Measurements from ENCODE around the gene FDCSP.
"Not testable (repeated sequence)": the region's sequence is repeated elsewhere in the genome, so short reads cannot be mapped to it uniquely, and the experiment has no call there.

FDCSP gene

GRCh38 chr4:70225824-70226223 is at the start of gene FDCSP:
FDCSP (plus strand) TSS chr4:70226124; CDS start chr4:70231195, 5,071 bp downstream.
- no peak for DNase-seq

- DNase-seq: no peak
Measured at GRCh38 chr4:70177090-70177489, 48.8 kb upstream of the FDCSP start.

- DNase-seq: no peak
Measured at GRCh38 chr4:70178075-70178660, 47.8 kb upstream of the FDCSP start.

DNA sequence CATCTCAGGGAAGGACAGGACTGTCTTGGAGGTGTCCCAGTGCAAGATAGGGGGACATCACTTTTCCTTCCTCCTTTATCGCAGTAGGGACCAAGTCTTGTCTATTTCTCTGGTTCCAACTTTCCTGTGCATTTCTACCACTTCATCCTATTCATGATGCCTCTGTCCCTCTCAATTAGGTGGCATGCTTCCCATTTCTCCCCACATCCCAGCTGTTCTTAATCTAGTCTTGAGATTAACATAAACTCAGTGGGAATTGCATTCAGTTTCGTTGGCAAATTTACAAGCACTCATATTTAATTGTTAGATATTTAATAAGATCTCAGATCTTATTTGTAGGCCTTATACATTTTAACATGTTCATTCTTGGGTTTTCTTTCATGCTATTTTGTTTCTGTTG is 46.1 kb upstream of the FDCSP start:
- no peak for DNase-seq

DNA sequence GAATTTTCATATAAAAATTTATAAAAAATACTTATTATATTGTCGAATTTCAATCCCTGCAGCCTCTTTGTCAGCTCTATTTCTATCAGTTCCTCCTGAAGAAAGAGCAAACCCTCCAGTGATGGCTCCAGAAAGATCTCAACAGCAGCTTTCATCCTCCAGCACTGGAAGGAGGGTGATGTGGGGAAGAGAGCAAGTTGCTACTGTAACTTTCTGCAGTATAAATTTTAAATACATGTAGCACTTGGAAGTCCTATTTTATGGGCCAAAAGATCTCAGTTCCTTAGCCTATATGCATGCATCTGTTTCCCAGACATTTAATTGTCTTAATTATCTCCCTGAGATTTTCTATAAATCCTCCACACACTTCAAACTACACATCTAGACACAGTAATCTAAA is 44.1 kb upstream of the FDCSP start:
- DNase-seq: no peak

GRCh38 chr4:70182517-70183167 is 43.3 kb upstream of the FDCSP start:
- DNase-seq: no peak

DNA sequence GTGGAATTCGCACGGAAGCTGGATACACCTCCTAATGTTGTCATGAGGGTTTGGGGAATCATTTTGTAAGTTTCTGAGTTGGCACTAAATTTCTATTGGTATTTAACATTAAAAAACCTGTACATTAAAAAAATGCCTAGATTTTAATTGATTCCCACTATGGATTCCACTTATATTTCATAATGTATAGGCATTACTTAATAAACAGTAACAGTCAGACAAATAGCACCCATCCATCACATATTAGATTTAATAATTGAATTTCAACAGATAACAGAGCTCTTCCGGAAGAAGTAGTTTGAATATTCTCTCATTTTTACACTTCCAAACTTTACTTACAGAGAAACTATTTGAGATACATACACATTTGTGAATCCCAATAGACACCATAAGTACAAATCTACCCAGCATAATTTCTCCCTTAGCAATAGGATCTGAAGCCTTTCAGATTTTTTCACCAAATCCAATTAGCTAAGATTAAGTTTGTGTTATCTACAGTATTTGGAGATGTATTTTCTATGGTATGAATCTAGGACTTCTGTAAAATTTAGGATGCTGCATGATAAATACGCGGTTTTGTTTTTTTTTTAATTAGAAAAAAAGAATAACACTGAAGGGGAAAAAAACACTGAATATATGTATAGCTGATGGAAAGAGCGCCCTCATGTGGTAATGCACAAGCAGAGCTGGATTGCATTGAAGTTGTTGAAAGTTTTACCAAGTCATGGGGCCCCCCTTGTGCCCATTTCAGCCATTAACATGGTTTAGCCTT is 42.6 kb upstream of the FDCSP start:
- no peak for DNase-seq

DNA sequence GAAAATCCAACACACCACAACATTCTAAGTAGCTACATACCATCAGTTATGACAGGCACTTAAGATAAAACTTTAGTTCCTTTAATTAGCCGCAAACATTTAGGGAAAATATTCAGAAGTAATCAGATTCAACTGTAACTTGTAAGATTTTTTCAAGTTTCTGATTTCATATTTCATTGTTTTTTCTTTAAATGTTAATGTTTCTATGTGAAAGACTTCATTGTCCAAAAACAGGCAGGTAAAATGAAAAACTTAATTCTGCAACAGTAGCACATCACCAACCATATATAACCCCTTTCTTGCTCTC is 42.0 kb upstream of the FDCSP start:
- no peak for DNase-seq

DNA sequence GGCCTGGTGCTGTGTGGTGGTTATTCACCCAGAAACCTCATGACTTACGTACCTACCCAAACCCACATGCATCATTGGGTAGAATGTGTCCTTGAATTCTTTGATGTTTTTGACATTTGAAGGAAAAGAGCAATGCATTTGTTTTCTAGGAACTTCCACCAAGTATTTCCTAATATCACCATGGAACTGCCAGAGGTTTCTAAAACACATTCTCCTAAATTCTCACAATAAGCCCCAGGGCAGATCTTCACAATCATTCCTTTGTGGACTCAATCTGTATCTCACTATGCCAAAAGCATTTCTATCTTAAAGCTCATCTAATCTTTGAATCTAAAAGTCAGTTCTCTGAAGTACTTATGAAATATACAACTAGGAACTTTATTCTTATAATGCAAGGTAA is 38.7 kb upstream of the FDCSP start:
- DNase-seq: no peak

DNA sequence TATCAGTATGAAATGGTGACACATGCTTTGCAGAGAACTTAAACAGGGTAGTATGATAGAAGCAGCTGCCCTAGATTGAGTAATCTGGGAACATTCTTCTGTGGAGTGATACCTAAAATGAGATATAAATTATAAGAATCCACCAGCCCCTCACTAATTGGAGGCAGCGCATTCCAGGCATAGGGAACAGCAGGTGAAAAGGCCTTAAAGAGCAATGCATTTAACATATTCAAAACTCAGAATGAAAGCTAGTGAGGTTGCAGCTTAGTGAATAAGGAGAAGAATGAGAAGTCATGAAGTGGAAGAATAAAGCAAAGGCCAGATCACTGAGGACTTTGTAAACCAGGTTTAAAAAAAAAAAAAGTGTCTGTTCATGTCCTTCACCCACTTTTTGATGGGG is 35.3 kb upstream of the FDCSP start:
- DNase-seq: no peak

- DNase-seq: no peak
Measured at GRCh38 chr4:70191647-70192046, 34.3 kb upstream of the FDCSP start.

- no peak for DNase-seq
Measured at GRCh38 chr4:70192895-70193294, 33.0 kb upstream of the FDCSP start.

DNA sequence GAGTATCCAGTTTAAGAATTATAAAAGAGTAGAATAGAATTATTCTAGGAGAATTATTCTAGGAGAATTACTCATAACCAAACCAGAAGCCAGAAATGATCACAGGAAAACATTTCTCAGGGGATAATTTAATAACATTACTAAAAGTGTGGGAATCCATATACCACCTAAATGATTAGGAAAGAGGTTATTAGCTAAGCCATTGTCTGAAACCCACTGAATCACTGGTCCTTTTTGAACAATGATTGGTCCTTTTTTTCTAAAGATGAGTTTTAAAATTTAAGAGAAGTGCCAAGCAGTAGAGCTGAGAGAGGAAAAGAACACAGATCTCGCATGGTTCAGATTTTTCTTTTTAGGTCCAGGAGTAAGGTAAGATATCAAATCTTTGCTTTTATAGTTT is 30.5 kb upstream of the FDCSP start, which contains the start of gene ODAM:
TSS of gene ODAM (plus strand) at position 301 of the 400 bp plus-strand sequence. CDS start 819 bp downstream, outside the sequence.
- DNase-seq: no peak

- no peak for DNase-seq
Measured at GRCh38 chr4:70196857-70197256, 29.1 kb upstream of the FDCSP start.

DNA sequence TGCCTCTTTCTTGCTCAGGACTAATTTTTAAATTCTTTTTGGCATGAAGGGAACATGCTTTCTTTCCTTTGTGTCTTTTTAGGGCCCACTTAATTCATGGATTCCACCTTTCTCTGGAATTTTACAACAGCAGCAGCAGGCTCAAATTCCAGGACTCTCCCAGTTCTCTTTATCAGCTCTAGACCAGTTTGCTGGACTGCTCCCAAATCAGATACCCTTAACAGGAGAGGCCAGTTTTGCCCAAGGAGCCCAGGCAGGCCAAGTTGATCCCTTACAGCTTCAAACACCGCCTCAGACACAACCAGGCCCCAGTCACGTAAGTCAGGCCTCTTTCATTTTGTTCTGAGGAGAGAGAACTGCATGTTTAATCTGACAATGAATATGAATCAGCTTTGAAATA is 28.1 kb upstream of the FDCSP start:
- DNase-seq: no peak

- no peak for DNase-seq
Measured at GRCh38 chr4:70203601-70204000, 22.3 kb upstream of the FDCSP start.

- not testable (repeated sequence) for DNase-seq
Measured at GRCh38 chr4:70212752-70213151, 13.2 kb upstream of the FDCSP start.

GRCh38 chr4:70216109-70216508 is 9.8 kb upstream of the FDCSP start:
- not testable (repeated sequence) for DNase-seq

DNA sequence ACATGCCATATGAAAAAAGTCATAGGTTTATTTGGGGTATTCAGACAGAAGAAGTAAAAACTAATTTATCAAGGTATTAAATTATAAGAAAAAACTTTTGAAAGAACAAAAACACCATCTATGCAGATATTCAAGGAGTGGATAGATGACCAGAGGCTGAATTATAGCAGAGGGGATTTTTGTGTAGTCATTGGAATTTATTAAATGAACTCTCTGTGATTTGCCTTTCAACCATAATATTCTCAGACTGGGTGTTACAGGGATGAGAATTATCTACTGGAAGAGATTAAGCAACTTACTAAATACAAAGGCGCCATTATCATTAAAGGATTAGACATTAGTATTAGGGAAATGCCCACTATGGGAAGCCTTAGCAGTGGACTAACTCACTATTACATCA is 9.4 kb upstream of the FDCSP start:
- DNase-seq: not testable (repeated sequence)

DNA sequence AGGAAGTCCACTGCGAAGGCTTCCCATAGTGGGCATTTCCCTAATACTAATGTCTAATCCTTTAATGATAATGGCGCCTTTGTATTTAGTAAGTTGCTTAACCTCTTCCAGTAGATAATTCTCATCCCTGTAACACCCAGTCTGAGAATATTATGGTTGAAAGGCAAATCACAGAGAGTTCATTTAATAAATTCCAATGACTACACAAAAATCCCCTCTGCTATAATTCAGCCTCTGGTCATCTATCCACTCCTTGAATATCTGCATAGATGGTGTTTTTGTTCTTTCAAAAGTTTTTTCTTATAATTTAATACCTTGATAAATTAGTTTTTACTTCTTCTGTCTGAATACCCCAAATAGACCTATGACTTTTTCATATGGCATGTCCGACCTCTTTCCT is 4.5 kb upstream of the FDCSP start:
- DNase-seq: not testable (repeated sequence)

DNA sequence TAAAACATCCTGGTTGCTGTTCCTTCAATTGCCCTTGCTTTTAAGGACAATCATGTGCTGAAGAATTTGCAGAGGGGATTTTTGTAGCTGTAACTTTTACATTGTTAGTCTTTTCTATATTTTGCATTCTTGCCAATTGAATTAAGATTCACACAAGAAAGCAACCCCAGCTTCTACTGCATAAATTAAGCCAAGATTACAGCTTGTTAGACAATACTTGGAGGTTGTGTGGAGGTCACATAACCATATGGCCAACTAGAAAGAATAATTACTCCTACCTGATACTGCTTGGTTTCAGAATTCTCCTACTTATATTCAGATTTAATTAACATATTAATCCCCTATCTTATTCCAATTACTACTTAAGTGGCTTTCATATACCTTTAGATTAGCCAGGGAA is 4.1 kb upstream of the FDCSP start:
- not testable (repeated sequence) for DNase-seq

DNA sequence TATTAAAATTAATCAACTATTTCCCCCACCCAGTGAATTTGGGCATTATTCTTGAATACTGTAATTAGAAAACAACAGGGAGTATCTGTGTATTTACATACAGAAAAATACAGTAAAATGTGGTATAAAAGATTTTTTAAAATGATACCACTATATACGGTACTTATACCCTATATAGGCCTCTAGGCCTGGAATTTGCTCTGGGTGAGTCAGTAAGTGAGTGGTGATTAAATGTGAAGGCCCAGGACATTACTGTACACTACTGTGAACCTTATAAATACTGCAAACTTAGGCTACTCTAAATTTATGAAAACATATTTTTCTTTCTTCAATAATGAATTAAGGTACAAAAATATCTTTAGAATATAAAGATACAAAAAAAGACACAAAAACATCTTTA is 10.2 kb downstream of the FDCSP start:
- no peak for DNase-seq

GRCh38 chr4:70239131-70239883 is 13.4 kb downstream of the FDCSP start:
- no peak for DNase-seq
